A549 treated with GW870086 at 1 μM for 4 hours (cell line): Measurements from ENCODE around the gene COQ3. TPM values are rescaled to one million over a fixed set of nuclear protein-coding genes. Genes with fewer than 3 reads are reported as not detected.

ENCODE experiments used
- total RNA-seq: library from RNA; stranded (reverse); fragments of 200-300 nt; extraction: Qiagen RNA extraction; gene quantifications from 5 replicates; pipeline ENCODE4 v1.2.3, GENCODE V29; 2022; ENCODE audit warnings: low read depth

Gene COQ3
- total RNA-seq: 10.1 to 12.5 TPM (median 10.7 TPM) in 5 replicates

GRCh38 chr6:99393698-99394531 lies at the start of gene COQ3:
TSS of gene COQ3 (minus strand) at chr6:99394195. CDS start at chr6:99394179, 16 bp downstream.

GRCh38 chr6:99424761-99425646 lies 31.0 kb upstream of the COQ3 start, which contains the start of gene PNISR:
TSS of gene PNISR (minus strand) at chr6:99425308. CDS start at chr6:99414659, 10,649 bp downstream.

GRCh38 chr6:99349171-99350141 lies 44.5 kb downstream of the COQ3 start, which contains the start of gene FAXC:
TSS of gene FAXC (minus strand) at chr6:99349674. CDS start at chr6:99349372, 302 bp downstream.

Other genes starting within 250 kb of the COQ3 start
- gene FAXC, start 44.5 kb downstream of the COQ3 start, total RNA-seq: 6.1 to 7.4 TPM (median 6.8 TPM) in 5 replicates
- gene PNISR, start 31.1 kb upstream of the COQ3 start, total RNA-seq: 18.3 to 31.9 TPM (median 27.1 TPM) in 5 replicates
- gene USP45, start 121.2 kb upstream of the COQ3 start, total RNA-seq: 3.2 to 5.9 TPM (median 5.0 TPM) in 5 replicates
- gene CCNC, start 174.5 kb upstream of the COQ3 start, total RNA-seq: 27.0 to 35.6 TPM (median 31.1 TPM) in 5 replicates
- gene PRDM13, start 212.6 kb upstream of the COQ3 start, total RNA-seq: 0.81 to 1.2 TPM (median 0.87 TPM) in 5 replicates